Epithelial cell of esophagus (primary cell): ENCODE data around the gene FHDC1.

Source experiments
- DNase-seq: peaks from one replicate; pipeline ENCODE4 v3.0.0; 2010; ENCODE audit warnings: low read depth
- H3K4me3 ChIP-seq: 2 replicates; pipeline ENCODE4 v1.5.1; 2011; ENCODE audit warnings: mild to moderate bottlenecking, low read length, control low read depth
- TF ChIP-seq, protein P1 (sequence below): IDR thresholded peaks from 2 replicates; pipeline ENCODE4 v1.5.1; 2011; ENCODE audit warnings: low read depth, mild to moderate bottlenecking, low read length, control low read depth, inconsistent platforms; ENCODE audit not compliant: insufficient read depth; ENCODE audit errors: missing control alignments

Gene FHDC1

DNA sequence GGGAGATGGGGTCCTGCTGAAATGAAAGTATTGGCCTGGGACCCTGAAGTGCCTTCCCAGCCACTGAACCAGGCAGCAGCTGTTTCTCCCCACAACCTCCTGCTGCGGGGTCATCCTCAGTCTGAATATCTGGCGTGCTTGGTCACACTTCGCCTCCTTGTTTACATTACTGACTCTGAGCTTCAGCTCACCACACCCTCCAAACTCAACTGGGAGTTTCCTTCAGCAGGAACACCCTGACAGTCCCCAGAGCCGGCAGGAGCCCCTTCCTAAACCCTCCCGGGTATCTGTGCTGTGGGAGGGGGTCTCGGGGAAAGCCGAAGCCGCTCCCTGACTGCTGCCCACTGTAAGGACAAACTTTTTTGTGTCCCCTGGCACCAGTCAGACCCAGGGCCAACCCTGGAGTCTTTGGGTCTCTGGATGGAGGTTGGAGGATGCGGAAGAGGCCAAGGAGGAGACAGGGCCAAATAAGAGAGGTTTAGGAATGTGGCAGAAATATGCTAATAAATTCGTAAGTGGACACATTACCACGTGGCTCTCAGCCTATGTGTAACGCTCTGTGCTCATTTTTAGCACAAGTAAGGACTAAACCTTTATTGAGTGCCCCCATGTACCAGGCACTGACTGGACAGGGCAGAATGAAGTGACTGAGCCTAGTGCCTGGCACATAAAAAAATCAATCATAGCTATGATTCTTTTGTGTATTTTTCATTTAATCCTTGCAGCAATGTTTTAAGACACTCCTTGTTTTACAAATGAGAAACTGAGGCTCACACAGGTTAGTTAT is 20.7 kb downstream of the FHDC1 start:
- DNase-seq, result peak; percentile 22
- TF ChIP-seq, protein P1, sequence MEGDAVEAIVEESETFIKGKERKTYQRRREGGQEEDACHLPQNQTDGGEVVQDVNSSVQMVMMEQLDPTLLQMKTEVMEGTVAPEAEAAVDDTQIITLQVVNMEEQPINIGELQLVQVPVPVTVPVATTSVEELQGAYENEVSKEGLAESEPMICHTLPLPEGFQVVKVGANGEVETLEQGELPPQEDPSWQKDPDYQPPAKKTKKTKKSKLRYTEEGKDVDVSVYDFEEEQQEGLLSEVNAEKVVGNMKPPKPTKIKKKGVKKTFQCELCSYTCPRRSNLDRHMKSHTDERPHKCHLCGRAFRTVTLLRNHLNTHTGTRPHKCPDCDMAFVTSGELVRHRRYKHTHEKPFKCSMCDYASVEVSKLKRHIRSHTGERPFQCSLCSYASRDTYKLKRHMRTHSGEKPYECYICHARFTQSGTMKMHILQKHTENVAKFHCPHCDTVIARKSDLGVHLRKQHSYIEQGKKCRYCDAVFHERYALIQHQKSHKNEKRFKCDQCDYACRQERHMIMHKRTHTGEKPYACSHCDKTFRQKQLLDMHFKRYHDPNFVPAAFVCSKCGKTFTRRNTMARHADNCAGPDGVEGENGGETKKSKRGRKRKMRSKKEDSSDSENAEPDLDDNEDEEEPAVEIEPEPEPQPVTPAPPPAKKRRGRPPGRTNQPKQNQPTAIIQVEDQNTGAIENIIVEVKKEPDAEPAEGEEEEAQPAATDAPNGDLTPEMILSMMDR, result no peak
- H3K4me3 ChIP-seq, result no peak overlapping the region

DNA sequence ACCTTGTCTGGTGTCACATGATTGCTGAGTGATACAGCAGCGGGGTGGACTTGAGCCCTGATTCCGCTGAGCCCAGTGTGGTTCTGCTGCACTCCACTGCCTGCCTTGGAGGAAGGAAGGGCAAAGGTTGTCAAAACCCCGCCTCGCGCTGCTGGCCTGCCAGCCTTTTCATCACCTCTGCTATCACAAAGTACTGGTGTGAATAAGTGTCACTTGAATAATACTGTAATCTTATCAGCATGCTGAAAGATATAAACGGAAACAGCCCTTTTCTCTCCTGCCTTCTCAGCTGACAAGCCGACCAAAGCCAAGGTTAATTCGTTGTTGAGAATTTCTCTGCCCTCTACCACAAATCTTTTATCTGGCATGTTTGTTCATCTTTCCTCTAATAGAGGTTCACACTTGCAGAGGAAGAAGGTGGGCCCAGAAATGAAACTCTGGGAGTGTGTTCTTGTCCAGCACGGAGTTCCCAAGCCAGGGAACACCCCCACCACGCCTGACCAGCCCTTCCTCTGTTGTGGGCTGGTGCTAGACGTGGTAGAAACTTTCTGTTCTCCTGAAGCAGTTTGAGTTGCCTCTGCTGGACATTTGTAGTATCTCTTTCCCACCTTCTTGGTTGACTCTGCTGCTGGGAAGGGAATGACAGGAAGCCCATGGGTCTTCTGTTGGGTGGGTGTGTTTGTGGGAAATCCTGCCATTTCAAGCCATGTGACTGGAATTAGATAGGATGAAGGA is 21.5 kb downstream of the FHDC1 start:
- no peak for DNase-seq
- TF ChIP-seq, protein P1, result no peak
- H3K4me3 ChIP-seq, result no peak overlapping the region

DNA sequence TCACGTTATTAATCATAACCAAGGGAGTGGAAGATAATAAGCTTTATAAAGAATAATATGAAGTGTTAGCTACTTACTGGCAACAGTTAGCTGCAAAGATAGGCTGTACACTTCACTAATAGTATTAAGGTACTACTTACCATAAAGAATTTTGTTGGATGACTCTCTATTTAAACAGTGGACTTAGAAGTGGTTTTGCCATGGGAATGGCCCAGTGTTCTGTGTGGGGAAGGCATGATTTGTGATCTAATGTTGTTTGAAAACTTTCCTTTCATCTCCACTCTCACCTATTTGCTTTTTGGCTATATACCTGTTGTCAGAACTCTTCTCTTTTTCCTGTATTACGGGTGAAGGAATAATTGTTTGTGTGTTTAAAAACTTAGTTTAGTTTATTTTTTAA is 23.0 kb downstream of the FHDC1 start:
- TF ChIP-seq, protein P1, result no peak
- H3K4me3 ChIP-seq, result no peak overlapping the region
- no peak for DNase-seq

DNA sequence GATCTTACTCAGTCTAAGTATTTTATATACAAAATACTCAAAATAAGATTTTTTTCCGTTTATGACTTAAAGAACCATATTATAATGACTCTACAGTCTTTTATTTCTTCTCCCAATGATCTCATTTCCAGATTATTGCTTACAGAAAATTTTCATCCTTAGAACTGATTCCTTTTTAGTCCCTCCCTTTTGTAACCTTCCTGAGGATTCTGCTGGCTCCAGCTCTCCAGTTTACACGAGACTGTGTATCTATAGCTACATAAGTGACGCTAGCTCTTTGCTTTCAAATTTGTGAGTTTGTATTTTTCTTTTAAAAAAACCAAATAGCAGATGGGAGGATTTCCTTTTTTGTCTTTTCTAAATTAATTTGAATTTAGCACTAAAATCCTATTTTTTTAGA is 24.0 kb downstream of the FHDC1 start:
- H3K4me3 ChIP-seq, result no peak overlapping the region
- TF ChIP-seq, protein P1, result no peak
- DNase-seq, result no peak

DNA sequence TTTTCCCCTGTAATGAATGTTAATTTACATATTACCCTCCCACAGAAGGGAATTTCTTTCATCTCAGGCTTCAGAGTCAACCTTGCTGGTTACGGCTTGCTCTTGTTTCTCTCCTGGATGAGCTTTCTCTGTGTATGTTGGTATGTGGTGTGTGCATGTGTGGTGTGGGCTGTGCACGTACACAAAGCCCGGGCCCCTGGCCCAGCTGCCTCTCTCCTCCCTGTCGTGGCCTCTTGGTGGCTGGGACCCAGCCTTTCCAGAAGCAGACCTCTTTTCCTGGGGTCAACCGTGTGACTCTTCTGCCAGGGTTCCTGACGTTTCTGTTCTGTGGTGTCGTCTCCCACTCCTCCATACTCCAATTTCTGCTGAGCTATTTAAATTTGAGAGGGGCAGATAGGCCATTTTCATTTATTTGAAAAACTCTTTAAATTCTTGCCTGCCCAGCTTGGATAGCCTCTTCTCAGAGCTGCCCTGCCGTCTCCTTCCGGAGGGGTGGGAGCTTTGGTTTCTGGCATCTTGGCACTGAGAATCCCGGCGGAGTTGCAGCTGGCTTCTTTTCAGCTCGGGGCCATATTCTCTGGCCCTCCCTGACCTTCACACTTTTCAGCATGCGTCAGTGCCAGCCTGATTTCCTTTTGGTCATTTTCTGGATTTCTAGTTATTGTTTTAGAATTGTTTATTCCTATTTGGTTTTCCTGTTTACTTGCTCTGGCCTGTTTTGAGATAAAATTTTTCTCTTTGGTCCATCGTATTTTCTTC is 25.1 kb downstream of the FHDC1 start:
- no peak for DNase-seq
- H3K4me3 ChIP-seq, result no peak overlapping the region
- TF ChIP-seq, protein P1, result no peak

DNA sequence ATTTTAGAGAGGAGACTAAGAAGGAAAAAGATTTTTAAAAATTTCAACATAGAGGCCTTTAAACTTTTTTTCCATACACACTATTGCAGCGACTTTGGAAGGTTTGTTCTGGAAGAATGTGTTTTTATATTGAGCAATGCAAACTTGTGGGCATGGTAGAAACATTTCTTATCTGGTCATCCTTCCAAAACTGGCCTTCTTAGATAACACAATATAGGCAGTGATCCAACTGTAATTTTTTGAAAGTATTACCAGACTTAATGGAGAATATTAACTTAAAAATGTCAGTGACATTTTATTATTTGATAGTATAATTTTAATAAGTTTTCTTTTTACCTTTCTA is 25.6 kb downstream of the FHDC1 start:
- TF ChIP-seq, protein P1, result no peak
- H3K4me3 ChIP-seq, result no peak overlapping the region
- DNase-seq, result no peak
